Neutrophil (primary cell): ENCODE results near the gene KIF3A.

Source experiments
- H3K27ac ChIP-seq: fragments of 200-600 bp; sonication (generic); 2 replicates; pipeline ENCODE4 v1.5.1; 2016; ENCODE audit warnings: mild to moderate bottlenecking, moderate library complexity
- H3K27me3 ChIP-seq: fragments of 200-600 bp; sonication (generic); 2 replicates; pipeline ENCODE4 v1.6.0; 2016; ENCODE audit warnings: mild to moderate bottlenecking
- H3K36me3 ChIP-seq: fragments of 200-600 bp; sonication (generic); 2 replicates; pipeline ENCODE4 v1.5.1; 2017
- H3K4me1 ChIP-seq, 2 experiments: fragments of 200-600 bp in 1 of 2; sonication (generic) in 1 of 2; 1 replicate in 1 of 2; 2 replicates in 1 of 2; pipeline versions ENCODE4 v1.5.1 to v1.6.1; 2013 to 2016; ENCODE audit warnings: low read depth in 1 of 2, low read length in 1 of 2, mild to moderate bottlenecking in 1 of 2, moderate library complexity in 1 of 2; ENCODE audit not compliant: control insufficient read depth in 1 of 2, insufficient read depth in 1 of 2
- H3K4me3 ChIP-seq, 2 experiments: fragments of 200-600 bp in 1 of 2; sonication (generic) in 1 of 2; 1 replicate in 1 of 2; 2 replicates in 1 of 2; pipeline ENCODE4 v1.5.1; 2013 to 2016; ENCODE audit warnings: low read depth in 1 of 2, low read length in 1 of 2, mild to moderate bottlenecking in 1 of 2, moderate library complexity in 1 of 2
- H3K9me3 ChIP-seq: fragments of 200-600 bp; sonication (generic); 2 replicates; pipeline ENCODE4 v1.5.1; 2016
- TF ChIP-seq, protein P1 (sequence below): fragments of 200-600 bp; sonication (generic); IDR thresholded peaks from 2 replicates; pipeline ENCODE4 v1.5.1; 2016; ENCODE audit warnings: antibody characterized with exemption

Gene KIF3A

DNA sequence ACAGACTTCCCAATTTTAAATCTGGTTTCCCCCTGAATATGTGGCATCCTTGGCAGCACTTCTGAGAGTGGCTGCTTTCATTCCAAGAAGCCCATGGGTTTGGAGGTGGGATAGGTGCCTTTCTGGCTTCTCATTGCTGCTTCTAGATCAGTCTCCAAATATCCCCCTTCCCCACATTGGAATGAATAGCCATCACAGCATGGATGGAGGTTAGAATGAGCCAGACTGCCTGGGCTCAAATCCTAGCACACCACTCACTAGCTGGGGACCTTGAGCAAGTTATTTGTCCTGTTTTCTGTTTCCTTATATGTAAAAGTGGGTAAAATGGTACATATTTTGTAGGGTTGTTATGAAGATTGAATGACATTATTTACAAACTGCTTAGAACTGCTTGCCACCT lies 93.2 kb downstream of the KIF3A start:
- Histone ChIP-seq H3K9me3 (no peaks in the 10 kb centered on the region), H3K4me1 (peaks cover 19 to 22% of the 10 kb centered on the region in 2 experiments), H3K27me3 (peaks cover 19% of the 10 kb centered on the region), H3K4me3 (no peak overlapping the region), H3K27ac (no peak overlapping the region), H3K36me3 (peaks cover 4% of the 10 kb centered on the region)
- TF ChIP-seq, protein P1, sequence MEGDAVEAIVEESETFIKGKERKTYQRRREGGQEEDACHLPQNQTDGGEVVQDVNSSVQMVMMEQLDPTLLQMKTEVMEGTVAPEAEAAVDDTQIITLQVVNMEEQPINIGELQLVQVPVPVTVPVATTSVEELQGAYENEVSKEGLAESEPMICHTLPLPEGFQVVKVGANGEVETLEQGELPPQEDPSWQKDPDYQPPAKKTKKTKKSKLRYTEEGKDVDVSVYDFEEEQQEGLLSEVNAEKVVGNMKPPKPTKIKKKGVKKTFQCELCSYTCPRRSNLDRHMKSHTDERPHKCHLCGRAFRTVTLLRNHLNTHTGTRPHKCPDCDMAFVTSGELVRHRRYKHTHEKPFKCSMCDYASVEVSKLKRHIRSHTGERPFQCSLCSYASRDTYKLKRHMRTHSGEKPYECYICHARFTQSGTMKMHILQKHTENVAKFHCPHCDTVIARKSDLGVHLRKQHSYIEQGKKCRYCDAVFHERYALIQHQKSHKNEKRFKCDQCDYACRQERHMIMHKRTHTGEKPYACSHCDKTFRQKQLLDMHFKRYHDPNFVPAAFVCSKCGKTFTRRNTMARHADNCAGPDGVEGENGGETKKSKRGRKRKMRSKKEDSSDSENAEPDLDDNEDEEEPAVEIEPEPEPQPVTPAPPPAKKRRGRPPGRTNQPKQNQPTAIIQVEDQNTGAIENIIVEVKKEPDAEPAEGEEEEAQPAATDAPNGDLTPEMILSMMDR: no peak
